Fibroblast of peridontal ligament (primary cell): ENCODE data around the gene GNA12.

ENCODE experiments used
- DNase-seq: peaks from one replicate; pipeline ENCODE4 v3.0.0-alpha.2; 2010; ENCODE audit errors: extremely low read depth

The GNA12 gene

GRCh38 chr7:2838451-2838850, 5.7 kb downstream of the GNA12 start:
- DNase-seq: no peak

- peak; percentile 25 for DNase-seq
Observed at GRCh38 chr7:2837496-2837895, 6.6 kb downstream of the GNA12 start.

DNA sequence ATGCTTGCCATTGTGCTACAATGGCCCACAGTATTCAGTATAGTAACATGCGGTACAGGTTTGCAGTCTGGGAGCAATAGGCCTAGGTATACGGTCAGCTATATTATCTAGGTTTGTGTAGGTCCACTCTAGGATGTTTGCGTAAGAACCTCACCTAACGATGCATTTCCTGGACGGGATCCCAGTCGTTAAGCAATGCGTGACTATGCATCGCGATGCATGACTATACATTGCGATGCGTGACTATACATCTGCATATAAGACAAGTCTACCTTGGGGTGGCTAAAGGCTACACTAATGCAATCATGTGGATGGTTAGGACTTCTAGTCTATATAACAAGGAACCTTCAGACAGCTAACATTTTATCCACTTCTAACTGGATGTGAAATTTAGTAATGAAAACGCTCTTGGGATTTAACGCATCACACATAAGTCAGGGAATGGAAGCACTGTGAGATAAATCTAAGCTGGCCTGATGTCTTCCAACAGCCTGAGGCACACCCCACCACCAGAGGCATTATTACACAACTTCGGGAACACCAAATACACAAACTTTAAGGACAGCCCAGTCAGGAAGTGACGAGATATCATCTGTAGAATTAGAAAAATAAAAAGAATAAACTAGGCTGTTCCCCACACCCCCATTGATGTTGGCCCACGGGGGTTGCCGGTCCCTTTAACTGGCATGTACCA, 9.2 kb downstream of the GNA12 start:
- DNase-seq: no peak

DNA sequence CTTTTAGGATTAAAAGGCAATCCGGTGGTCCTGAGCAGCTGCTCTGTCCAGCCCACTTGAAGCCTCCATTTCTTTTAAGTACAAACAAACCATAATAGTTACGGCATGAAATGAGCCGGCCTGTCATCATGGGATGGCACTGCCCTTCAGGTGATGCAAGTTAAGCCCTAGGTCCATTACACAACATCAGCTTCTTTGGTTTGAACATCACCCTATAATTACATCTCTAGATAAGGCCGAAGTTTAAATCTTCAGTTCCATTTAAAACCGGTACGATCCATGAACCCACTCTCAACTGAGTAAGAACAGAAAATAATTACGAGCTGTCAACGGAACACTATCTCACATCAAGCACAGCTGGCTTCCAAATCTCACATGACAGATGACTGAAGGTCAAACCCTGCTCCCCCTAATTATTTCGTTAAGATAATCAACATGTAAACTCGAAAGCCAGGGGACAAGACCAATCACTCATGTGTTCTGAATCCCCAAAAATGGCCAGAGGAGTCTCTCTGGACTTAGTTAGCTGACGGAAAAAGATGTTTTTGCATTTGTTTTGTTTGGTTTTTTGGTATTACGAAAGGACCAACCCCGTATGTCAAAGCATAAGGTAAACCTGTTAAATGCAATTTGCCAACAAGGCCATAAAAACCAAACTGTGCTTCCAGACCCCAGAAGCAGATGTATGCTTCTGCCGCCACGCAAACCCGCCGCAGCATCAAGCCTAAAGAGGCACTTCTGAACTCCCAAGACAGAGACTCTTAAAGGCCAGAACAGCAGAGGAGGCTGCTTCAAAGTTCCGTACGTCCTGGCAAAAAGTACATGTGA, 10.8 kb downstream of the GNA12 start:
- no peak for DNase-seq

DNA sequence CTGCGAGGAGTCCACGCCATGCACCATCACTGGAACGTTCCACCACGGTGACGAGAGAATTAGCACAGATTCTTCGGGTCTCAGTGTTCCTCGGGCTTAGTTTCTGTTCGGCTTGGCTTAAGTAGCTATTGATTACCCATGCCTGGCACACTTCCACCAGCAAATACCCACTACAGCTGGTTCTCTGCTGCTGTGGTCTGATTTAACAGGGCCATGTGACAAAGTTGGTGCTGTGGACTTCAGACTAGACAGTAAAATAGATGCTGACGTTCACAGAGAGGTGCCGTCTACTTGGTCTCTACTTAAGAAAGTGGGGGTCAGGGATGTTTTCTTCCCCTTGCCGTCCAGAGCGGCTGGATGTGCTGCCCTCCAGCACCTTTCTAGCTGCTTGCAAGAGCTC, 11.6 kb downstream of the GNA12 start:
- DNase-seq: no peak

DNA sequence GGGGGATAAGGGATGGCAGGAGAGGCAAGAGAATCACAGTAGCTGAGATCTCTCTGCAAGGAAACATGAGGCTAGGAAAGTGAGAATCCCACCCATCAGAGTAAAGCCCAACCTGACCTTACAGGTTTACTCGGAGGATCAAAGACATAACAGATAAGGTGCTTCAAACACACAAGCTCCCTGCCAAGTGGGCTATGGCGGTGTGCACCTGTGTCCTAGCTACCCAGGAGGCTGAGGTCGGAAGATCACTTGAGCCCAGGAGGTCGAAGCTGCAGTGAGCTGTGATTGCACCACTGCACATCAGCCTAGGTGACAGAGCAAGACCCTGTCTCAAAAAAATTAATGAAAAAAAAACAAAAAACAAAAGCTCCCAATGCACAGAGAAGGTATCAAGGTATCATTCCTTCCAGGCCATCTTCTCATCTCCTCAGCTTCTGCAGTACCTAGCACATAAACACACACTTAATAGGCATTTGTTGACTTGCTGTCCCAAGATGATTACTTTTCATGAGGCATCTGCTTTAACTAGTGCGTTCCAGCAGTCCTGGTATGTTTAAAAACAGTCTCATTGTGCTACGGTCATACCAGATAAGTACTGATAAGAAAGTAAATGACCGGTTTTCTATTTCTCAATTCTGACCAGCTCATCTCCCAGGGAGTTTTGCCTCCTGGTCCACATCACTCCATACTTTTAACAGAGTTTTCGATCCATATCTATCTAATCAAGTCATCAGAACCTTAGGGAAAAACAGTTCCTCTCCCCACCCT, 13.3 kb downstream of the GNA12 start:
- DNase-seq: no peak

GRCh38 chr7:2829040-2829439, 15.1 kb downstream of the GNA12 start:
- no peak for DNase-seq

- no peak for DNase-seq
Observed at GRCh38 chr7:2826771-2827170, 17.3 kb downstream of the GNA12 start.

GRCh38 chr7:2825559-2826227, 18.4 kb downstream of the GNA12 start:
- DNase-seq: no peak

- DNase-seq: no peak
Observed at GRCh38 chr7:2824678-2825461, 19.2 kb downstream of the GNA12 start.

GRCh38 chr7:2824026-2824677, 20.0 kb downstream of the GNA12 start:
- DNase-seq: no peak

GRCh38 chr7:2823130-2823529, 21.0 kb downstream of the GNA12 start:
- no peak for DNase-seq

GRCh38 chr7:2821842-2822507, 22.1 kb downstream of the GNA12 start:
- DNase-seq: peak; percentile 85

DNA sequence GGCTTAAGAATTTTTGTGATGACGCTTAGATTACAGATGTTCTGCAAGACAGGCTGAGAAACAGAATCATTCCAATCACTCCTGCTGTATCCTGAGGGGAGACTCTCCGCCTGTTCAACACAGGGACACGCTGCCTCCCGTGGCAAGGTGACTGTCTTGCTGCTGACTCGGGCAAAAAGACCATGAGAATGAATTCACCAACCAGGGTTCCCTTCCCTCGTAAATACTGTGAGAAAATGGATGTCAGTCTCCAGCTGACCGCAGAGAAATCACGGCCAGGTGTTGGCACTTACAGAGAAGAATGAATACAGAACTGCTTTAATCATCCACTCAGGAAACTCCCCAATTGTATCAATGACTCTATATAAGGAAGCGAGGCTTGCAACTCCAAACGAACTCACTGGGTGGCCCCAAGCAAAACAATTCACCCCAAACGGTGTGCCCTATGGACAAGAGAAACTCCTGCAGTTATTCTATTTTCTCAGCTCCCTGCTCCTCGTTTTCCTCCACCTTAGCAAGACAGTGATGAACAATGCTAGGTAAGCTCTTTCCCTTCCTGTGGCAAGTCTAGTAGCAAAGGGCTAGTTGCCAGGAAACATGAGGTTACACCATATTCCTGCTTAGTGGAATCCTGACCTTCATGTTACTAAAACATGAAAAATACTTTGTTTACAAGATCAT, 22.8 kb downstream of the GNA12 start:
- peak; percentile 78 for DNase-seq

DNA sequence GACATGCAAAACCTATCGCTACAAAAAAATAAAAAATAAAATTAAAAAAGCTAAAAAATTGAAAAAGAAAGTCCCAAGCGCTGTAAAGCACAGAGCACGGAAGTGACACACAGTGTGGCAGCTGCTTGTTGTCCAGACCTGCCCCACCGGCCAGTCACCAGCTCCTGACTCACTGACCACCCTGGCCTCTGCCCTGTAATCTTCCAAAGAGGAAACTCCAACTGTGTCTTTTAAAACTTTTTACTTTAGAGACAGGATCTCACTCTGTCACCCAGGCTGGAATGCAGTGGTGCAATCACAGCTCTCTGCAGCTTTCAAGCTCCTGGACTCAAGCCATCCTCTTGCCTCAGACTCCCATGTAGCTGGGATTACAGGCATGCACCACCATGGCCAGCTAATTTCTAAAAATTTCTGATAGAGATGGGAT, 23.6 kb downstream of the GNA12 start:
- DNase-seq: peak; percentile 97

- no peak for DNase-seq
Observed at GRCh38 chr7:2819954-2820397, 24.1 kb downstream of the GNA12 start.

- no peak for DNase-seq
Observed at GRCh38 chr7:2819161-2819953, 24.8 kb downstream of the GNA12 start.

DNA sequence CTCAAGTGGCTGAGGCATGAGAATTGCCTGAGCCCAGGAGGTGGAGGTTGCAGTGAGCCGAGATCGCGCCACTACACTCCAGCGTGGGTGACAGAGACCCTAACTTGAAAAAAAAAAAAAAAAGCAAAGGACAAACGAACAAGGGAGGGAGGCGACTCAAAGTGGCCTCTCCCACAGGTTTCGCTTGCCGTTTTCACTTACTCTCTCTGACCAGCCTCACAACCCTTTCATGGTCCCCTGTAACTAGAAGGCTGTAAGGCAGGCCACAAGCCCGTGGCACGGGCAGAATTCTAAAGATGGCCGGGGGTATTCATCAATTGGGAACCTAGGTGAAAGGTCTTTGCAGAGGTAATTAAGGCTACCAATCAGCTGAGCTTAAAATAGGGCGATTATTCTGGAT, 25.5 kb downstream of the GNA12 start:
- no peak for DNase-seq

DNA sequence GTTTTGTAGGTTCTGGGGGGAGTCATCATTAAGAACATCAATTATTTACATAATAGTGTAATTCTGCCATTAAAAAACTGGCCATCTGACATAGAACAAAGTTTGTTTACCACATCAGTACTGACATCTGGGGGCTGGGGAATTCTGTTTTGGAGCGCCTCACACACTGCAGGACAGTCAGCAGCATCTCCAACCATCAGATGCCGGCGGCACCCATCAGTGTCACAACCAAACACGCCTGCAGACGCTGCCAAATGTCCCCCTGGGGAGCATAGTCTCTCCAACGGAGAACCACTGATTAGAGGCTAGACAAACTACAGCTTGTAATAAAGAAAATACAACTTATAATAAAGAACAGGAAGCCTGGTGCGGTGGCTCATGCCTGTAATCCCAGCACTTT, 26.0 kb downstream of the GNA12 start:
- no peak for DNase-seq
